Measurements from ENCODE around the gene DIP2B.

The DIP2B gene

GRCh38 chr12:50611021-50611744, 106.4 kb downstream of the DIP2B start:
- no peak for DNase-seq (ENCODE audit: low read depth in 2 of 2)

GRCh38 chr12:50612882-50613281, 108.1 kb downstream of the DIP2B start:
- no peak for DNase-seq (ENCODE audit: low read depth in 2 of 2)

- no peak for DNase-seq (ENCODE audit: low read depth in 2 of 2)
Observed at GRCh38 chr12:50613463-50613862, 108.7 kb downstream of the DIP2B start.

DNA sequence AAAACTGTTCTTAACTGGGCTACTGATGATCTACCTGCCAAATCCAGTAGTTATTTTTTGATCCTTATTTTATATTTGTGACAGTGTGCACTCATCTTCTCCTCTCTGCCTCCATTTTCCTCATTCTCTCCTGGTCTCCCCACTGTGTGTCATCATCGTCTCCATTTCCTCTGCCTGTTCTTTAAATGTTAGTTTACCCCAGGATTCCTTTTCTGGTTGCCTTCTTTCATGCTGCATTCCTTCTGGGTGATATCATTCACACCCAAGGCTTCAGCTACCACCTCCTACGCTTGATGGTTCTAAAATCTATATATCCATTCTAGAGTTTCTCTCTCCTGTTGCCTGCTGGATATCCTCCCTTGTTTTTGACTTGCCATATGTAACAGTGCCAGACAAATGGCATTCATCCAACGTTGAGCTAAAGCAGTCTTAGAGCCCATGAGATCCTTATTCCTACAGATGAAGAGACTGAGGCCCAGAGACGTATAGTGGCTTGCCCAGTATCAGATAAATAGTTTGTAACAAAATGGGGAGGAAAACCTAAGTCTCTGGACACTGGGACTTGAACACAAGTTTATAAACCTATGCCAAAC, 109.5 kb downstream of the DIP2B start:
- no peak for DNase-seq (ENCODE audit: low read depth in 2 of 2)

- DNase-seq (ENCODE audit: low read depth in 2 of 2), result no peak
Observed at GRCh38 chr12:50615145-50615906, 110.5 kb downstream of the DIP2B start.

- no peak for DNase-seq (ENCODE audit: low read depth in 2 of 2)
Observed at GRCh38 chr12:50615907-50616296, 111.1 kb downstream of the DIP2B start.

DNA sequence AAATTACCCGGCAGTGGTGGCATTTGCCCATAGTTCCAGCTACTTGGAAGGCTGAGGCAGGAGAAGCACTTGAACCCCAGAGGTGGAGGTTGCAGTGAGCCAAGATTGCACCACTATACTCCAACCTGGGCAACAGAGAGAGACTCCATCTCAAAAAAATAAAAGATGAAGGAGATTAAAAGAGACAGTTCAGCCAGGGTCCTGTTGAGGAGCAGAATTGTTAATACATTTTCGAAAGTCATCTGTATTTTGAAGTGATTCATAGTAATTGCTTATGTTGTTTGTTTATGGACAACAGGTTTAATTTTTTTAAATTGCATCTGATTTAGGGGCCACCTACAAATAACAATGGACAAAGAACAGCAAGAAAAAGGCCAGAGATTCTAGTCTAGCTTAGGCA, 112.9 kb downstream of the DIP2B start:
- DNase-seq (ENCODE audit: low read depth in 2 of 2), result no peak

DNA sequence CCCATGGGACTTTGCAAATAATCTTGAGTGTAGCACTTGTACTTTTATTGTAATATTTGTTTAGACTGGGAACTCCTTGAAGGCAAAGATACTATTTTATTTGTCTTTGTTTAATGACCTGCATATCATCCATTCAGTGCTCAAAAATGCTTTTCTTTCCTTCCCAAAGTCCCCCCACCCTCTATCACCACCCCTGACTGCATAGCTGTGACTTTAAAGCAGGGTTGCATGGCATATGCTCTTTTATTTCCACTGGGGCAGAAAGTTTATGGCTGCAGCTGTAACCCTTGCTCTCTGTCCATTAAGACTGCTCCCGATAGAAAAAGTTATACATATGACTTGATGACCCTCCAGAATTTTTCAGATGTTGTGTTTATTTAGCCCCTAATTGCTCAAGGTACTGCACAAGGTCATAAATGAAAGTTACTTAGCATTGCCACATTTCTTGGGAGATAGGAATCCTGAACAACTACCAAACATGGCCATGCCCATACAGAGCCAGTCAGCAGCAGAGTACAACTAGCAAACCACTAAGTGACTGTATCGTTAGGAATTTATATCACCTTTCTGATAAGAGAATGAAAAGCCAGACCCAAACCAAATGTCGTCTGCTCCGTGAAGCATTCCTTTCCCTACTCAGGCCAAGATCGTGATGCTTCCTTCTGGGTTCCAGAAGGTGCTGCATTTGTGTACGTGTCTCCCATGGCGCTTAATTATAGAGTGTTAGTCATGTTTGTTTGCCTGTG, 114.3 kb downstream of the DIP2B start:
- DNase-seq (ENCODE audit: low read depth in 2 of 2), result no peak

DNA sequence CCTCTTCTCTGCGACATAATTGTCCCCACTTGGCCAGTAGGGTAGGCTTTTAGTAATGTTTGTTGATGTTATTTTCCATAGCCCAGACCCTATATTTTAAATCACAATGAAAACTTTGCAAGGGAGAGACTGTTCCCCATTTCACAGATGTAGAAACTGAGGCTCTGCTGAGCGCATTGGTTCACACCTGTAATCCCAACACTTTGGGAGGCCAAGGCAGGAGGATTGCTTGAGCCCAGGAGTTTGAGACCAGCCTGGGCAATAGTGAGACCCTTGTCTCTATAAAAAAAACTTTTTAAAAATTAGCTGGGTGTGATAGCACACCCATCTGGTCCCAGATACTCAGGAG, 114.8 kb downstream of the DIP2B start:
- DNase-seq (ENCODE audit: low read depth in 2 of 2), result no peak

- DNase-seq (ENCODE audit: low read depth in 2 of 2), result peak in 1 of 2 donors; percentile 17
Observed at GRCh38 chr12:50620109-50620977, 115.6 kb downstream of the DIP2B start.

GRCh38 chr12:50620978-50621360, 116.2 kb downstream of the DIP2B start:
- no peak for DNase-seq (ENCODE audit: low read depth in 2 of 2)

GRCh38 chr12:50621399-50622300, 116.9 kb downstream of the DIP2B start:
- no peak for DNase-seq (ENCODE audit: low read depth in 2 of 2)

DNA sequence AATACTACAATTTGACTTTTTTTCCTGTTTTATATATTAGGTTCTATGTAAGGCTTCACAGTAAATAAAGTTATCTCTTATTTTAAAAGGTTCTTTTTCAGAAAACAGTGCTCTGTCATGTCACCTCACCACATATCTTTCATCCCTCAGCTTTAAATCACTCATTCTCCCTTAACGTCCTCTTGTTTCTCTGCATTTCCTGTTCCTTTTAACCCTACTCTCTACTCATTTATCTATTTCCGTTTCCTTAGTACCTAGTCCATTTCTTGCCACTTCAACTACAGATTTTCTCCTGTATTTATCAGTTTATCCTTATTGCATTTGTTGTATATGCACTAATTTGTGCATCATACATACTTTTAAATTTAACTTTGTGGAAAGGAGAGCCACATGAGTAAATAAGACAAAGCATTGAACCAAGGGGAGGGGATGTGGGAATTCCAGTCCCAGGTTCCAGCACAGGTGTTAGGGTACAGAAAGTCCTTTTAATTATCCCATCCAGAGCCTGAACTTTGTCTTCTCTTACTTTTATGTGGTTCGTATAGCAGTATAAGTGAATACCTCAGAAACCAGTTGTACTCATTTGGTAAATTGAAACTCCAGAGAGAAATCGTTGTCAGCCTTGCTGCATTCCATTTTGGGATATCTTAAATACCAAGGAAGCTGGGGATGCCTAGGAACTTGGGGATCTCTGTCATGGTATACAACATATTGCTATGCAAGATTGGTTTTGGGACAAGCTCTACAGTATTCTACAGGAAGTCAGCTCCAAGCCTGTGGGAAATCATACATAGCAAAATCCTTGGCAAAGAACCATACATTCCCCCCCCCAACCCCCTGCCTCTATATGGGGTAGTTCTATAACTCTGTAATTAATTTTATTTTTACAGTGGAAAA, 120.5 kb downstream of the DIP2B start:
- DNase-seq (ENCODE audit: low read depth in 2 of 2), result no peak

- no peak for DNase-seq (ENCODE audit: low read depth in 2 of 2)
Observed at GRCh38 chr12:50626026-50626425, 121.2 kb downstream of the DIP2B start.

GRCh38 chr12:50627491-50627890, 122.7 kb downstream of the DIP2B start:
- no peak for DNase-seq (ENCODE audit: low read depth in 2 of 2)

GRCh38 chr12:50628394-50628793, 123.6 kb downstream of the DIP2B start:
- DNase-seq (ENCODE audit: low read depth in 2 of 2), result no peak

GRCh38 chr12:50633955-50634354, 129.2 kb downstream of the DIP2B start:
- no peak for DNase-seq (ENCODE audit: low read depth in 2 of 2)

GRCh38 chr12:50634379-50634778, 129.6 kb downstream of the DIP2B start:
- no peak for DNase-seq (ENCODE audit: low read depth in 2 of 2)

- no peak for DNase-seq (ENCODE audit: low read depth in 2 of 2)
Observed at GRCh38 chr12:50635364-50635763, 130.6 kb downstream of the DIP2B start.

All from stimulated activated CD8-positive, alpha-beta memory T cell treated with anti-CD3 and anti-CD28 coated beads, Interleukin-2, amount 100 ng/mL, for 48 hours (primary cell).